GM12878 (cell line): Measurements from ENCODE around the gene SLC4A5. TPM values are rescaled to one million over a fixed set of nuclear protein-coding genes. Genes with fewer than 3 reads are reported as not detected.

Experiments
- ATAC-seq: fragments of 200-7000 bp; cut with Tn5 transposase; 3 replicates; pipeline ENCODE4 v1.9.1; 2020; ENCODE audit warnings: mild to moderate bottlenecking, moderate library complexity
- BruUV-seq: library from RNA; stranded (reverse); fragments of 400-500 nt; replicated peaks from 2 replicates; lab custom pipeline; 2021; lab: Mats Ljungman, UMichigan
- CTCF ChIA-PET: fragments of 300-600 bp; sonication (Branson Sonifier 250); formaldehyde crosslinking; extraction: SDS; loops from one replicate; lab custom pipeline; 2021; ENCODE audit warnings: inconsistent platforms; lab: Yijun Ruan, JAX
- POLR2A ChIA-PET: fragments of 350-600 bp; formaldehyde crosslinking; extraction: SDS; loops from one replicate; lab custom pipeline; 2021; ENCODE audit warnings: inconsistent platforms; lab: Charles Lee
- RAD21 ChIA-PET: fragments of 300-600 bp; sonication (Branson Sonifier 250); formaldehyde crosslinking; loops from one replicate; lab custom pipeline; 2023; ENCODE audit warnings: antibody characterized with exemption; ENCODE audit not compliant: unreplicated experiment; lab: Charles Lee
- SMC1A ChIA-PET: fragments of 300-600 bp; sonication (Branson Sonifier 250); formaldehyde crosslinking; loops from one replicate; lab custom pipeline; 2023; ENCODE audit not compliant: unreplicated experiment, uncharacterized antibody; lab: Charles Lee
- DNase-seq: peaks from one replicate; pipeline ENCODE4 v3.0.0-alpha.2; 2011; ENCODE audit warnings: low read depth, low spot score
- FAIRE-seq: peaks from 3 replicates; lab custom pipeline; 2011; peaks lifted over from hg19 to GRCh38; lab: Jason Lieb, UNC
- H2AFZ ChIP-seq: 2 replicates; pipeline ENCODE4 v1.6.0; 2011; ENCODE audit warnings: low read depth, low read length, control low read depth; ENCODE audit not compliant: control insufficient read depth
- H3K27ac ChIP-seq: 2 replicates; pipeline ENCODE4 v1.5.1; 2011; ENCODE audit warnings: control low read depth; ENCODE audit not compliant: control insufficient read depth, insufficient read depth
- H3K27me3 ChIP-seq, 2 experiments: replicated peaks in 1 of 2; 2 replicates each; pipeline versions ENCODE4 v1.6.0 to v1.6.1; 2011; ENCODE audit warnings: low read length in 1 of 2; ENCODE audit not compliant: control insufficient read depth in 2 of 2, insufficient read depth in 2 of 2
- H3K36me3 ChIP-seq, 2 experiments: 2 replicates each; pipeline ENCODE4 v1.5.1; 2011; ENCODE audit warnings: low read length in 1 of 2; ENCODE audit not compliant: control insufficient read depth in 2 of 2, insufficient read depth in 2 of 2
- H3K4me1 ChIP-seq: 2 replicates; pipeline ENCODE4 v1.6.1; 2011; ENCODE audit warnings: mild to moderate bottlenecking, low read length, moderate library complexity, mixed read lengths; ENCODE audit not compliant: control insufficient read depth, insufficient read depth
- H3K4me2 ChIP-seq: 2 replicates; pipeline ENCODE4 v1.6.0; 2011; ENCODE audit warnings: control low read depth; ENCODE audit not compliant: control insufficient read depth, insufficient read depth
- H3K4me3 ChIP-seq: fragments of 200-600 bp; sonication (generic); 2 replicates; pipeline ENCODE4 v1.5.1; 2016
- H3K79me2 ChIP-seq: 2 replicates; pipeline ENCODE4 v1.6.0; 2011; ENCODE audit warnings: low read length; ENCODE audit not compliant: control insufficient read depth, insufficient read depth
- H3K9ac ChIP-seq: 2 replicates; pipeline ENCODE4 v1.8.0; 2011; ENCODE audit warnings: low read length, control low read depth, mixed read lengths; ENCODE audit not compliant: control insufficient read depth, insufficient read depth
- H3K9me3 ChIP-seq: replicated peaks from 3 replicates; pipeline ENCODE4 v1.5.1; 2011; ENCODE audit warnings: mild to moderate bottlenecking, low read length; ENCODE audit not compliant: control insufficient read depth, insufficient read depth
- H4K20me1 ChIP-seq: 2 replicates; pipeline ENCODE4 v1.6.0; 2011; ENCODE audit not compliant: control insufficient read depth, insufficient read depth
- BCLAF1 ChIP-seq: fragments of 450-650 bp; IDR thresholded peaks from 2 replicates; pipeline ENCODE4 v1.6.1; 2017; ENCODE audit warnings: antibody characterized with exemption, mild to moderate bottlenecking, moderate library complexity
- CTCF ChIP-seq, 3 experiments: IDR thresholded peaks in 2 of 3; conservative IDR thresholded peaks in 1 of 3; 2 replicates each; pipeline ENCODE4 v1.5.1; 2011; ENCODE audit warnings: low read depth in 3 of 3, low read length in 3 of 3, mild to moderate bottlenecking in 3 of 3, control low read depth in 2 of 3, moderate library complexity in 2 of 3, inconsistent platforms in 1 of 3, mixed read lengths in 1 of 3; ENCODE audit not compliant: control insufficient read depth in 2 of 3, insufficient read depth in 1 of 3; ENCODE audit errors: extremely low read depth in 1 of 3
- ESRRA ChIP-seq: IDR thresholded peaks from 2 replicates; pipeline ENCODE4 v1.6.1; 2012; ENCODE audit warnings: mild to moderate bottlenecking, low read length, improper control_type of control experiment
- ETV6 ChIP-seq, 2 experiments: fragments of 450-650 bp in 1 of 2; IDR thresholded peaks in 1 of 2; conservative IDR thresholded peaks in 1 of 2; 2 replicates each; pipeline ENCODE4 v1.6.1; 2014; ENCODE audit warnings: antibody characterized with exemption in 1 of 2, borderline replicate concordance in 1 of 2, low read depth in 1 of 2, mild to moderate bottlenecking in 1 of 2, moderate library complexity in 1 of 2
- HDGF ChIP-seq: fragments of 450-650 bp; IDR thresholded peaks from 2 replicates; pipeline ENCODE4 v1.6.1; 2016; ENCODE audit warnings: antibody characterized with exemption
- PKNOX1 ChIP-seq: fragments of 450-650 bp; IDR thresholded peaks from 2 replicates; pipeline ENCODE4 v1.6.1; 2016; ENCODE audit warnings: mild to moderate bottlenecking
- POU2F2 ChIP-seq: IDR thresholded peaks from 3 replicates; pipeline ENCODE4 v1.6.1; 2011; ENCODE audit warnings: low read depth, mild to moderate bottlenecking, low read length, borderline replicate concordance
- RAD21 ChIP-seq: IDR thresholded peaks from 2 replicates; pipeline ENCODE4 v1.6.1; 2011; ENCODE audit warnings: mild to moderate bottlenecking, low read depth, low read length, moderate library complexity; ENCODE audit not compliant: insufficient read depth
- SMC3 ChIP-seq: IDR thresholded peaks from 2 replicates; pipeline ENCODE4 v1.6.1; 2011; ENCODE audit warnings: low read length, improper control_type of control experiment, borderline replicate concordance
- SREBF2 ChIP-seq: IDR thresholded peaks from 2 replicates; pipeline ENCODE4 v1.6.1; 2012; ENCODE audit warnings: mild to moderate bottlenecking, low read length
- STAT3 ChIP-seq: IDR thresholded peaks from 2 replicates; pipeline ENCODE4 v1.6.1; 2011; ENCODE audit warnings: low read depth, low read length, improper control_type of control experiment
- TCF3 ChIP-seq: IDR thresholded peaks from 2 replicates; pipeline ENCODE4 v1.6.1; 2012; ENCODE audit warnings: low read depth, mild to moderate bottlenecking, low read length, borderline replicate concordance; ENCODE audit not compliant: insufficient read depth
- WGBS: methylation state at CpG from one replicate; pipeline ENCODE4 v1.1.6; 2016; ENCODE audit warnings: low lambda C conversion rate; ENCODE audit not compliant: insufficient replicate concordance, insufficient coverage; ENCODE audit errors: missing lambda C conversion rate; 5-methylcytosine and 5-hydroxymethylcytosine counted together
- in situ Hi-C: fragments of 300-500 bp; cut with MboI; formaldehyde crosslinking; loops from 9 replicates; pipeline ENCODE4 v1.14.3; 2018; ENCODE audit warnings: mixed read lengths
- intact Hi-C: fragments of 100-400 bp; cut with micrococcal nuclease; formaldehyde crosslinking; loops from one replicate; pipeline ENCODE4 v1.14.2; 2022; ENCODE audit not compliant: unreplicated experiment
- polyA plus RNA-seq, 11 experiments: library from polyadenylated mRNA; depleted of rRNA in 4 of 11; unstranded in 6 of 11; stranded (reverse) in 5 of 11; fragments of >200 nt; fragmentation: Nextera tagmentation in 4 of 11; fragmentation: Illumina TruSeq in 1 of 11; extraction: Ambion mirVana in 4 of 11; extraction: Trizol in 1 of 11; gene quantifications; 1 replicate in 1 of 11; 2 replicates in 10 of 11; pipeline versions ENCODE4 v1.2.1 to v1.2.3, GENCODE V29; 2011 to 2016; ENCODE audit warnings: inconsistent platforms in 2 of 11, missing spikeins in 2 of 11, low read depth in 1 of 11
- total RNA-seq, 4 experiments: library from RNA; depleted of rRNA in 3 of 4; stranded (reverse); fragments of >200 nt in 3 of 4; fragmentation: Illumina TruSeq in 1 of 4; extraction: Trizol in 1 of 4; gene quantifications; 2 replicates each; pipeline versions ENCODE4 v1.2.1 to v1.2.3, GENCODE V29; 2013 to 2021

SLC4A5 gene
- total and polyA plus RNA-seq, 10 of the 15 experiments (the other 5 are each of a cell fraction or from before 2014, with no cell fraction given): 0.15 to 4.7 (median 1.6) TPM

- TF ChIP-seq BCLAF1 (no peak), SREBF2 (no peak)
These were observed 73.5 kb downstream of the SLC4A5 start (continued) for GRCh38 chr2:74269667-74270066.

- Histone ChIP-seq H3K9ac (no peak overlapping the region), H3K36me3 (no peaks in the 10 kb centered on the region), H3K4me2 (no peak overlapping the region), H3K4me1 (no peaks in the 10 kb centered on the region)
- no TSS peak for BruUV-seq
- TF ChIP-seq SMC3 (peak; percentile 52; the same call in 1 of the 2 replicates), CTCF (IDR thresholded peaks at IDR 0.05 in 2 of 3, conservative IDR thresholded peaks at IDR 0.05 in 1 of 3; ENCODE audit: control insufficient read depth in 2 of 3, extremely low read depth in 1 of 3, insufficient read depth in 1 of 3, low read depth in 3 of 3, low read length in 3 of 3) (peak; percentile 54 to 75 (median 62)), ESRRA (no peak), TCF3 (no peak), HDGF (no peak), ETV6 (conservative IDR thresholded peaks at IDR 0.05 in 1 of 2, IDR thresholded peaks at IDR 0.05 in 1 of 2; ENCODE audit: borderline replicate concordance in 1 of 2, low read depth in 1 of 2) (no peak), POU2F2 (no peak), RAD21 (peak; percentile 70), PKNOX1 (peak; percentile 41; the same call in 1 of the 2 replicates), STAT3 (no peak)
- TF ChIP-seq, all 136 proteins: peak for 4
- POLR2A ChIA-PET: no interaction called here
- WGBS: 30% methylated on average over 4 of the region's 4 CpGs
- no peaks in the 10 kb centered on the region for H4K20me1 ChIP-seq
- in situ Hi-C loops (no loop called here), intact Hi-C loops (loop anchor here (1.0 to 5.0 kb wide), 2 partner anchors 68 to 125 kb away; no protein-coding TSS in a partner anchor)
- ATAC-seq (peak; percentile 96), FAIRE-seq (peak; percentile 31), DNase-seq (no peak)
- H3K27me3 ChIP-seq: no peaks in the 10 kb centered on the region
- peak overlapping the region; percentile 66 for H2AFZ ChIP-seq
- no peak overlapping the region for H3K4me3 ChIP-seq
- SMC1A ChIA-PET: interaction anchor here (1.1 to 4.2 kb wide), 2 partner anchors 17 to 68 kb away, joined by 3 to 30 read pairs; no protein-coding TSS in a partner anchor
- H3K79me2 ChIP-seq: no peaks in the 10 kb centered on the region
- RAD21 ChIA-PET: interaction anchor here (1.4 to 1.7 kb wide), 2 partner anchors 57 to 68 kb away, joined by 4 to 17 read pairs; no protein-coding TSS in a partner anchor
- no peaks in the 10 kb centered on the region for H3K9me3 ChIP-seq
- CTCF ChIA-PET: interaction anchor here (0.7 to 8.5 kb wide), 8 partner anchors 16 to 134 kb away, joined by 3 to 88 read pairs (median 4); partner anchors contain the start of gene BOLA3
- no peak overlapping the region for H3K27ac ChIP-seq
These were observed 76.1 kb downstream of the SLC4A5 start for GRCh38 chr2:74267068-74267467.
